ENCODE results near the gene OPRPN. TPM values are rescaled to one million over a fixed set of nuclear protein-coding genes. Genes with fewer than 3 reads are reported as not detected.

The OPRPN gene
- total RNA-seq, 4 donors from 2014 or later, result not detected

GRCh38 chr4:70425306-70425705 is 27.6 kb downstream of the OPRPN start:
- intact Hi-C loops (cut with DNase I), result no loop called here
- no peak overlapping the region for H3K27ac ChIP-seq
- H3K9me3 ChIP-seq, result no peaks in the 10 kb centered on the region
- TF ChIP-seq CTCF (IDR thresholded peaks at IDR 0.05) (no peak), POLR2A (IDR thresholded peaks at IDR 0.05) (no peak)
- 89 to 100% methylated on average over 1 of the region's 1 CpG for WGBS, 2 donors
- H3K4me1 ChIP-seq, result no peaks in the 10 kb centered on the region
- no peaks in the 10 kb centered on the region for H3K27me3 ChIP-seq
- no peaks in the 10 kb centered on the region for H3K36me3 ChIP-seq
- no peak for DNase-seq
- no peak overlapping the region for H3K4me3 ChIP-seq (replicated peaks in 1 of 3)

- Histone ChIP-seq H3K4me1 (no peaks in the 10 kb centered on the region), H3K36me3 (no peaks in the 10 kb centered on the region), H3K9me3 (no peaks in the 10 kb centered on the region), H3K27me3 (no peaks in the 10 kb centered on the region), H3K4me3 (replicated peaks in 1 of 3) (no peak overlapping the region), H3K27ac (no peak overlapping the region)
- TF ChIP-seq CTCF (IDR thresholded peaks at IDR 0.05), result no peak
- no peak for TF ChIP-seq POLR2A (IDR thresholded peaks at IDR 0.05)
- intact Hi-C loops (cut with DNase I), result no loop called here
- no peak for DNase-seq
Measured at GRCh38 chr4:70426789-70427188, 29.0 kb downstream of the OPRPN start.

- no peaks in the 10 kb centered on the region for H3K27me3 ChIP-seq
- DNase-seq, result no peak
- no peaks in the 10 kb centered on the region for H3K9me3 ChIP-seq
- 32 to 52% methylated on average over 6 to 7 of the region's 7 CpGs for WGBS, 2 donors
- H3K27ac ChIP-seq, result no peak overlapping the region
- intact Hi-C loops (cut with DNase I), result no loop called here
- H3K4me3 ChIP-seq (replicated peaks in 1 of 3), result no peak overlapping the region
- H3K4me1 ChIP-seq, result no peaks in the 10 kb centered on the region
- TF ChIP-seq CTCF (IDR thresholded peaks at IDR 0.05) (no peak), POLR2A (IDR thresholded peaks at IDR 0.05) (no peak)
- no peaks in the 10 kb centered on the region for H3K36me3 ChIP-seq
Measured at GRCh38 chr4:70437197-70437596, 39.5 kb downstream of the OPRPN start.

GRCh38 chr4:70442474-70442873 is 44.7 kb downstream of the OPRPN start:
- Histone ChIP-seq H3K36me3 (no peaks in the 10 kb centered on the region), H3K4me3 (replicated peaks in 1 of 3) (no peak overlapping the region), H3K9me3 (no peaks in the 10 kb centered on the region), H3K27ac (no peak overlapping the region), H3K27me3 (no peaks in the 10 kb centered on the region), H3K4me1 (no peaks in the 10 kb centered on the region)
- TF ChIP-seq POLR2A (IDR thresholded peaks at IDR 0.05), result no peak
- DNase-seq, result no peak
- intact Hi-C loops (cut with DNase I), result no loop called here

- no peak for DNase-seq
- no peak for TF ChIP-seq CTCF (IDR thresholded peaks at IDR 0.05)
- TF ChIP-seq POLR2A (IDR thresholded peaks at IDR 0.05), result no peak
- 90 to 93% methylated on average over 5 of the region's 5 CpGs for WGBS, 2 donors
- H3K9me3 ChIP-seq, result no peaks in the 10 kb centered on the region
- intact Hi-C loops (cut with DNase I), result no loop called here
- no peaks in the 10 kb centered on the region for H3K4me1 ChIP-seq
- H3K27ac ChIP-seq, result no peak overlapping the region
- no peaks in the 10 kb centered on the region for H3K36me3 ChIP-seq
- no peak overlapping the region for H3K4me3 ChIP-seq (replicated peaks in 1 of 3)
- H3K27me3 ChIP-seq, result no peaks in the 10 kb centered on the region
Measured at GRCh38 chr4:70443329-70443728, 45.6 kb downstream of the OPRPN start.

GRCh38 chr4:70449220-70449619 is 51.5 kb downstream of the OPRPN start:
- 85 to 88% methylated on average over 3 of the region's 3 CpGs for WGBS, 2 donors

More at GRCh38 chr4:70449220-70449619, 51.5 kb downstream of the OPRPN start:
- intact Hi-C loops (cut with DNase I), result no loop called here
- no peaks in the 10 kb centered on the region for H3K4me1 ChIP-seq
- no peaks in the 10 kb centered on the region for H3K9me3 ChIP-seq
- no peaks in the 10 kb centered on the region for H3K27me3 ChIP-seq
- no peaks in the 10 kb centered on the region for H3K36me3 ChIP-seq
- H3K27ac ChIP-seq, result no peak overlapping the region
- no peak for DNase-seq
- no peak for TF ChIP-seq CTCF (IDR thresholded peaks at IDR 0.05)
- TF ChIP-seq POLR2A (IDR thresholded peaks at IDR 0.05), result no peak
- H3K4me3 ChIP-seq (replicated peaks in 1 of 3), result no peak overlapping the region

Data from thyroid gland (tissue), 4 donors.